Measurements from ENCODE around the gene CCDC34.

- TF ChIP-seq, protein P1, sequence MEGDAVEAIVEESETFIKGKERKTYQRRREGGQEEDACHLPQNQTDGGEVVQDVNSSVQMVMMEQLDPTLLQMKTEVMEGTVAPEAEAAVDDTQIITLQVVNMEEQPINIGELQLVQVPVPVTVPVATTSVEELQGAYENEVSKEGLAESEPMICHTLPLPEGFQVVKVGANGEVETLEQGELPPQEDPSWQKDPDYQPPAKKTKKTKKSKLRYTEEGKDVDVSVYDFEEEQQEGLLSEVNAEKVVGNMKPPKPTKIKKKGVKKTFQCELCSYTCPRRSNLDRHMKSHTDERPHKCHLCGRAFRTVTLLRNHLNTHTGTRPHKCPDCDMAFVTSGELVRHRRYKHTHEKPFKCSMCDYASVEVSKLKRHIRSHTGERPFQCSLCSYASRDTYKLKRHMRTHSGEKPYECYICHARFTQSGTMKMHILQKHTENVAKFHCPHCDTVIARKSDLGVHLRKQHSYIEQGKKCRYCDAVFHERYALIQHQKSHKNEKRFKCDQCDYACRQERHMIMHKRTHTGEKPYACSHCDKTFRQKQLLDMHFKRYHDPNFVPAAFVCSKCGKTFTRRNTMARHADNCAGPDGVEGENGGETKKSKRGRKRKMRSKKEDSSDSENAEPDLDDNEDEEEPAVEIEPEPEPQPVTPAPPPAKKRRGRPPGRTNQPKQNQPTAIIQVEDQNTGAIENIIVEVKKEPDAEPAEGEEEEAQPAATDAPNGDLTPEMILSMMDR (IDR thresholded peaks at IDR 0.05; ENCODE audit: low read length) = no peak
- no peak for TF ChIP-seq EZH2 (IDR thresholded peaks at IDR 0.05; ENCODE audit: borderline replicate concordance, low read length)
Measured at GRCh38 chr11:27319072-27319471, 43.9 kb downstream of the CCDC34 start.

All from OCI-LY1 (cell line).